Stimulated activated memory B cell treated with anti-CD40 and anti-IgM and Interleukin-4, amounts not matched to agents 10 μg/mL and 1 μg/mL and 100 μg/mL, for 72 hours (primary cell): Measurements from ENCODE around the gene ZNF682.
"Not testable (repeated sequence)": the region's sequence is repeated elsewhere in the genome, so short reads cannot be mapped to it uniquely, and the experiment has no call there.

ENCODE experiments used
- ATAC-seq: fragments of 150-1000 bp; cut with Tn5 transposase; 2 replicates; pipeline ENCODE4 v1.10.0; 2021
- H3K27ac Mint-ChIP-seq: one replicate; pipeline ENCODE4 v1.8.0; 2022; ENCODE audit warnings: mild to moderate bottlenecking, mixed read lengths
- H3K27me3 Mint-ChIP-seq: one replicate; pipeline ENCODE4 v1.8.0; 2022; ENCODE audit warnings: mixed read lengths
- H3K36me3 Mint-ChIP-seq: one replicate; pipeline ENCODE4 v1.8.0; 2022; ENCODE audit warnings: mixed read lengths
- H3K4me1 Mint-ChIP-seq: one replicate; pipeline ENCODE4 v1.8.0; 2022; ENCODE audit warnings: mixed read lengths
- H3K4me3 Mint-ChIP-seq: one replicate; pipeline ENCODE4 v1.8.0; 2022; ENCODE audit warnings: mild to moderate bottlenecking, moderate library complexity, mixed read lengths
- H3K9me3 Mint-ChIP-seq: one replicate; pipeline ENCODE4 v1.8.0; 2022; ENCODE audit warnings: mixed read lengths

ZNF682 gene

DNA sequence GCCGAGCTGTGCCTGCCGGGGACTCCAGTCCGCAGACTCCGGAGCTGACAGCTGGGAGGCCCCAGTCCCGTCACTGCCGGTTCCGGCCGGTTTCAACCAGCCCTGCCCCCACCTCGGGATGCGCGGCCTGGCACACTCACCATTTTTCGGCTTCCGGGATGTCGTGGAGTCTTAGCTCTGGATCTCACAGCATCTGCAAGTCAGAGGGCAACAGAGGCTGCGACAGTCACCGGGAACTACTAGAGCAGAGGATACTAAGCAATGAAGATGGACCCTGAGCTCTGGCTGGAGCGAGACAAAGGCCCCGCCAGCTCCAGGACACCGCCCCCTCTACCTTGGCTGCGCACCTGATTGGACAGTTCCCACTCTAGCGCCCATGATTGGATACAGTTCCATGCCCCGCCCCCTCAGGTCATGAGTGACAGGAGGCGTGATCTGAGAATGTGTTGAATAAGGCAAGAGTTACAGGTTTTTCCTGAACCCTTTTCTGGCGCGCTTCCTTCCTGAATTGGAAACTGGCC, at the start of gene ZNF682:
Gene ZNF682, minus strand, starts transcription at position 303 of the 521 bp plus-strand sequence. Its CDS starts 160 bp downstream, at position 143.
- Mint-ChIP-seq H3K4me3 (peak within 1 kb of the TSS; percentile 99), H3K9me3 (no peaks in the 10 kb centered on the region), H3K27ac (peak within 1 kb of the TSS; percentile 97), H3K4me1 (peaks cover 7% of the 10 kb centered on the region), H3K36me3 (peaks cover 1% of the 10 kb centered on the region), H3K27me3 (no peaks in the 10 kb centered on the region)
- peak; percentile 100 for ATAC-seq

DNA sequence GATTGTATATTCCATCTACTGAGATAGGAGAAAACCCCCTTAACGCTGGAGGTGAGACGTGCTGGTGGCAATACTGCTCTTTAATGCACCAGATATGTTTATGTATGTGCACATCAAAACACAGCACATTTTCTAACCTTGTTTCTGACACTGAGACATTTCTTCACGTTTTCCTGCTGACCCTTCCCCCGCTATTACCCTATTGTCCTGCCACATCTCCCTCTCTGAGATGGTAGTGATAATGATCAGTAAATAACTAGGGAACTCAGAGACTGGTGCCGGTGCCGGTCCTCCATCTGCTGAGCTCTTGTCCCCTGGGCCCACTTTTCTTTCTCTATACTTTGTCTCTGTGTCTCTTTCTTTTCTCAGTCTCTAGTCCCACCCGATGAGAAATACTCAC, 43.6 kb upstream of the ZNF682 start:
- H3K27ac Mint-ChIP-seq, ATAC-seq, H3K27me3 Mint-ChIP-seq, H3K9me3 Mint-ChIP-seq, H3K4me3 Mint-ChIP-seq: not testable (repeated sequence)
- Mint-ChIP-seq H3K4me1 (peaks cover 13% of the 10 kb centered on the region), H3K36me3 (peaks cover 38% of the 10 kb centered on the region)

DNA sequence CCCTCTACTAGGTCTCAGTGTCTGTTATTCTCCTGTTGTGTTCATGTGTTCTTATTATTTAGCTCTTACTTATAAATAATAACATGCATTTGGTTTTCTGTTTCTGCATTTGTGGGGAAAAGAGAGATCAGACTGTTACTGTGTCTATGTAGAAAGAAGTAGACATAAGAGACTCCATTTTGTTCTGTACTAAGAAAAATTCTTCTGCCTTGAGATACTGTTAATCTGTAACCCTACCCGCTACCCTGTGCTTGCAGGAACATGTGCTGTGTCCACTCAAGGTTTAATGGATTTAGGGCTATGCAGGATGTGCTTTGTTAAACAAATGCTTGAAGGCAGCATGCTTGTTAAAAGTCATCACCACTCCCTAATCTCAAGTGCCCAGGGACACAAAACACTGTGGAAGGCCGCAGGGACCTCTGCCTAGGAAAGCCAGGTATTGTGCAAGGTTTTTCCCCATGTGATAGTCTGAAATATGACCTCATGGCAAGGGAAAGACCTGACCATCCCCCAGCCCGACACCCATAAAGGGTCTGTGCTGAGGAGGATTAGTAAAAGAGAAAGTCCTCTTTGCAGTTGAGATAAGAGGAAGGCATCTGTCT, 43.0 kb upstream of the ZNF682 start:
- H3K27me3 Mint-ChIP-seq, H3K4me3 Mint-ChIP-seq, ATAC-seq, H3K27ac Mint-ChIP-seq, H3K9me3 Mint-ChIP-seq: not testable (repeated sequence)
- H3K36me3 Mint-ChIP-seq, result peaks cover 33% of the 10 kb centered on the region
- peaks cover 18% of the 10 kb centered on the region for H3K4me1 Mint-ChIP-seq

DNA sequence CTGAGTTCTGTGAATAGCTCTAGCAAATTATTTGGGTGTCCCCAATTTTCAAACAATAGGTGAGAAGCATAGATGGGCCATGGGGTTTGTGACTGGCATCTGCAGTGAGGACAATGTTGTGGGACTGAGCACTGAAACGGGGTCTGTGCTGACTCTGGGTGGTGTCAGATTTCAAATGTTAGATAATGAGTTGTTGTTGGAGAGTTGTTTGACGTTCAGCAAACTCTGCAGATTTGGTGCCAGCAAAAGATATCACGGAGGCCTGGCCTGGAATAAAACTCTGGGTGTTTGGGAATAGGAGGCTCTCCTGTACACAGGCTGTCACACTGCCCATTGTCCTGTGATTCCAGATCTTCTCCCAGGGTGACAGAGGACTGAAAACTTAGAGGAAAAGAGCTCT, 41.4 kb upstream of the ZNF682 start:
- Mint-ChIP-seq H3K4me1 (peaks cover 18% of the 10 kb centered on the region), H3K36me3 (peaks cover 32% of the 10 kb centered on the region), H3K9me3 (peaks cover 3% of the 10 kb centered on the region), H3K4me3 (no peak overlapping the region), H3K27me3 (no peaks in the 10 kb centered on the region), H3K27ac (no peak overlapping the region)
- no peak for ATAC-seq

DNA sequence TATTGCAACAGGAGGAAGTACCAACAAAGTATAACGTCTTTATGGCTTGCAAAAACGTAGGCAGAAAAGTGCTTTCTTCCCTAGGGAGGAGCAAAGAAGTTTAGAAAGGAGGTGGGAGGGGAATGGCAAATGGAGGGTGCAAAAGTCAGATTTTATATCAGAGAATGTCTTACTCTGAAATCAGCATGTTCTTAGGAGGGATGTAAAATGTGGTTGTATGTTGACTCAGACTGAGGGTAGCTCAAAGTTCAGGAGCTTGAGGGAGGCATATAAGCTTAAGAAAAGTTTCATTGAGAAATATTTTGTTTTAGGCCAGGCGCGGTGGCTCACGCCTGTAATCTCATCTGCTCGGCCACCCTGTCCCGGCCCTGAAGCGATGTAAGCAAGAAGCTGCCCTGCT, 40.2 kb upstream of the ZNF682 start:
- no peak overlapping the region for H3K4me3 Mint-ChIP-seq
- peaks cover 3% of the 10 kb centered on the region for H3K9me3 Mint-ChIP-seq
- H3K27me3 Mint-ChIP-seq, result no peaks in the 10 kb centered on the region
- no peak for ATAC-seq
- H3K36me3 Mint-ChIP-seq, result peaks cover 32% of the 10 kb centered on the region
- H3K27ac Mint-ChIP-seq, result no peak overlapping the region
- H3K4me1 Mint-ChIP-seq, result peaks cover 18% of the 10 kb centered on the region

DNA sequence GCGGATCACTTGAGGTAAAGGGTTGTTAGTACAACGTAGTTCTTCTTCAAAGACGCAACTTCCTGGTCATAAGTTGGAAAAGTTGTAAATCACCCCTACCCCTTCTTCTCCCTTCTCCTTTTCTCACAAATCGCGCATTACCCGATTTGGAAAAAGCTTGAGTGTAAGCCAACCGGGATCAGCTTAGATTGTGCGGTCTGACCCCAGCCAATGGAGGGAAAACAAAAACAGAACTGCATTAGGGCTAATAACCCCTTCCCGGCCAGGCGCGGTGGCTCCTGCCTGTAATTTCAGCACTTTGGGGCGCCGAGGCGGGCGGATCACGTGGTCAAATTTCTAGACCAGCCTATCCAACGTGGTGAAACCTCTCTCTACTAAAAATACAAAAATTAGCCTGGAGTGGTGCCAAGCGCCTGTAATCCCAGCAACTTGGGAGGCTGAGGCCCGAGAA, 39.3 kb upstream of the ZNF682 start:
- no peaks in the 10 kb centered on the region for H3K27me3 Mint-ChIP-seq

DNA sequence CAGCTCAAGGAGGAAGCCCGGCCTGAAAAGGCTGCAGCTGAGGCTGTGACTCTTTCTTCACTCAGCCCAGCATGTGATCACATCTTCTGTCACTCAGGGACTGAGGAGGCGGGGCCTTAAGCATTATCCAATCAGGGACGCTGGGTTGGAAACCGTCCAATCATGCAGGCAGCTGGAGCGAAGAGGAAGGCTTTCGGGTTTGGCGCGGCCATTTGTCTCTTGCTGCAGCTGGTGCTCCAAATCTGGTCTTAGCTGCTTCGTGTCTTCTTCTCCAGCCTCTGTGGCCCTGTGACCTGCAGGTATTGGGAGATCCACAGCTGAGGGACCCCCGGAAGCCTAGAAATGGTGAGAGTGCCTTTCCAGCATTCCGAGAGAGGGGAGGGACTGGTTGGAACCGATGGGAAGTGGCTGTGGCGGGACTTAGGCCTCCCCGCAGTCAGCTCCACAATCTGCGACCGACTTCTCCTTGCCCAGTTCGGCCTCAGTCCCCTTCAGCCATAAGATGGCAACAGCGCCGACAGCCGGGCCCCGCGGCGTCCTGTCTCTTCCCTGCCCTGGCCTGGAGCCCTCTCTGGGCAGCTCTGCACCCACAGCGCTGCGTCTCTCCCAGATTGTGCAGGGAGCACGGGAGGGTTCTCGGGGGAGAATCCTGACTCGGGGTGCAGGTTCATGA, 38.6 kb upstream of the ZNF682 start, which contains the start of gene ZNF90:
Gene ZNF90, plus strand, starts transcription at position 210 of the 673 bp plus-strand sequence. Its CDS starts 133 bp downstream, at position 343.
- Mint-ChIP-seq H3K27me3 (no peaks in the 10 kb centered on the region), H3K9me3 (peaks cover 3% of the 10 kb centered on the region), H3K36me3 (peaks cover 21% of the 10 kb centered on the region), H3K4me3 (peak within 1 kb of the TSS; percentile 97), H3K27ac (peak within 1 kb of the TSS; percentile 80), H3K4me1 (peaks cover 18% of the 10 kb centered on the region)
- ATAC-seq, result peak; percentile 97

More for the DNA sequence above, 39.3 kb upstream of the ZNF682 start:
- Mint-ChIP-seq H3K4me3 (peak overlapping the region; percentile 97), H3K36me3 (peaks cover 28% of the 10 kb centered on the region), H3K27ac (peak overlapping the region; percentile 80), H3K9me3 (peaks cover 3% of the 10 kb centered on the region), H3K4me1 (peaks cover 18% of the 10 kb centered on the region)
- ATAC-seq, result no peak

DNA sequence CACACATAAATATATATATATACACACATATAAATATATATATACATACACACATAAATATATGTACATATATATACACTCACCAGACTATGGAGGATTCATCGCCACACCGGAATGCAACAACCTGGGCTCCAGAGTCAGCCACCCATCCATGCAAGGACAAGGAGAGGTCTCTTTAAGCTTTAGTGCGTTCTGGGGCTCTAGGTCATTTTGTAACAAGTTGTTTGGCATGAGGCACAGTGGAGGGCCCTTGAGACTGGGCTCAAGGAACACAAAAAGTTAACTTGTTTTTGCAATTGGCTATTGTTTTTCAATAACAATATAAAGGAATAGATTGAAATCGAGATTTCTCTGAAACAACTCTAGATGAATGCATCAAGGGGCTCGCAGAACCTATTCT, 33.6 kb upstream of the ZNF682 start:
- ATAC-seq, result no peak
- Mint-ChIP-seq H3K4me1 (peaks cover 5% of the 10 kb centered on the region), H3K36me3 (peaks cover 5% of the 10 kb centered on the region), H3K9me3 (peaks cover 7% of the 10 kb centered on the region), H3K4me3 (no peak overlapping the region), H3K27me3 (peaks cover 13% of the 10 kb centered on the region), H3K27ac (no peak overlapping the region)

DNA sequence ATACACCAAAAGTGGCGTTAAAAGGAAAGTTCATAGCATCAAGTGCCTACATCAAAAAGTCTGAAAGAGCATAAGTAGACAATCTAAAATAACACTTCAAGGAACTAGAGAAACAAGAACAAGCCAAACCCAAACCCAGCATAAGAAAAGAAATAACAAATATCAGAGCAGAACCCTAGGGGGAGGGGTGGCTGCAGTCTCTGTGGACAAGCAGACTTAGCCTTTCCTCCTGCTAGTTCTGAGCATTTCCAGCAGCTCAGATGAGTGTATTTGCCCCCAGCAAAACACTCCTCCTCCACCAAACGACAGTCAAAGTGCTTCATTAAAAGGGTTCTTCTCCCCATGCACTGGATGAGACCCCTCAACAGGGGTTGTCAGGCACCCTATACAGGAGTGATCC, 31.4 kb upstream of the ZNF682 start:
- Mint-ChIP-seq H3K4me3 (no peak overlapping the region), H3K36me3 (peaks cover 5% of the 10 kb centered on the region), H3K4me1 (no peaks in the 10 kb centered on the region), H3K9me3 (peaks cover 9% of the 10 kb centered on the region), H3K27me3 (peaks cover 30% of the 10 kb centered on the region), H3K27ac (no peak overlapping the region)
- ATAC-seq, result no peak

DNA sequence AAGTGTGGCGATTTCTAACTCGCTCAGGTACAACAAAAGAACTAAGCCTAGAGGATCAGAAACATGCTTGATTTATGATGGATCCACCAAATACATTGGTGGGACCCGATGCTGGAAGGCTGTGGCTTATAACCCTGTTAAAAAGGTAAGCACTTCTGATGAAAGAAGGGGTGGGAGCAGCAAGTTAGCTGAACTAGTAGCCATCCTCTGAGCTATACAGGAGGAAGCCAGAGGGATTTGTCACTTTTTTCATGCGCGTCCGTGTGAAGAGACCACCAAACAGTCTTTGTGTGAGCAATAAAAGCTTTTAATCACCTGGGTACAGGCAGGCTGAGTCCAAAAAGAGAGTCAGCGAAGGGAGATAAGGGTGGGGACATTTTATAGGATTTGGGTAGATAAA, 29.3 kb upstream of the ZNF682 start:
- H3K4me1 Mint-ChIP-seq, H3K4me3 Mint-ChIP-seq, H3K36me3 Mint-ChIP-seq, H3K27ac Mint-ChIP-seq, ATAC-seq, H3K9me3 Mint-ChIP-seq: not testable (repeated sequence)
- H3K27me3 Mint-ChIP-seq, result peaks cover 30% of the 10 kb centered on the region

DNA sequence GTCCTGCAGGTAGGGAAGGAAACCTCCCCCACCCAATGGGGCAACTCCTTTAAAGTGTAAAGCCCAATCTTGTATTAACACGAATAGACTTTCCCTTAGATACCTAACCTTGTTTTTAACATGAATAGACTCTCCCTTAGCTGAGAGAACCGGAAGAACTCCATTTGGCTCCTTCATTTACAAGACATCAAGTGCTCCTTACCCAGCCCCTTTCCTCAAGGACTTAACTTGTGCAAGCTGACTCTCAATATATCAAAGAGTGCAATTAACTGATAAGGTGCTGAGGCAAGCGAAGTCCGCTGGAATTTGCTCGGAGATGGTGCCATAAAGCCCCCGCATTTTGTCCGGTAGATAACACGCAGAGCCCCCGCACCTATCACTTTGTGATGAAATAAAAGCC, 28.6 kb upstream of the ZNF682 start:
- Mint-ChIP-seq H3K4me1 (no peaks in the 10 kb centered on the region), H3K4me3 (no peak overlapping the region), H3K27ac (no peak overlapping the region), H3K36me3 (peaks cover 5% of the 10 kb centered on the region), H3K9me3 (peaks cover 9% of the 10 kb centered on the region), H3K27me3 (peaks cover 30% of the 10 kb centered on the region)
- no peak for ATAC-seq

DNA sequence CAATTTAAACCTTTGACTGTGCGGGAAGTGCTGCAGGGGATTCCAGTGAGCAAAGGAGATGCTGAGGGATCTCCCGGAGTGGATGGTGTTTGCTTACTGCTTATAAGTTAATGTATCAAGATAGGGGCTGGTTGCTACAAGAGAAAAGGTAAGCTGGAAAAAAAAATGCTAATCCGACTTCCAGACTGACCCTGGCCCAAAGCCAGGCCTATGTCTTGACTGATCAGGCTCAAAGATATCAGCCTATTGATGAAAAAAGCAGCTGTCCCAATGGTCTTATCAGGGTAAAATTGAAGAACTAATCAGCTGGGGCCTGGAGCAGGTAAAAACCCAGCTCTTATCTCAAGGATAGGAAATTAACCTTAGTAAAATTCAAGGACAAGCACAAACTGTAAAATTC, 27.6 kb upstream of the ZNF682 start:
- peaks cover 9% of the 10 kb centered on the region for H3K9me3 Mint-ChIP-seq
- H3K4me1 Mint-ChIP-seq, result no peaks in the 10 kb centered on the region
- no peak overlapping the region for H3K27ac Mint-ChIP-seq
- H3K4me3 Mint-ChIP-seq, result no peak overlapping the region
- ATAC-seq, result no peak
- H3K36me3 Mint-ChIP-seq, result peaks cover 5% of the 10 kb centered on the region
- peaks cover 30% of the 10 kb centered on the region for H3K27me3 Mint-ChIP-seq

DNA sequence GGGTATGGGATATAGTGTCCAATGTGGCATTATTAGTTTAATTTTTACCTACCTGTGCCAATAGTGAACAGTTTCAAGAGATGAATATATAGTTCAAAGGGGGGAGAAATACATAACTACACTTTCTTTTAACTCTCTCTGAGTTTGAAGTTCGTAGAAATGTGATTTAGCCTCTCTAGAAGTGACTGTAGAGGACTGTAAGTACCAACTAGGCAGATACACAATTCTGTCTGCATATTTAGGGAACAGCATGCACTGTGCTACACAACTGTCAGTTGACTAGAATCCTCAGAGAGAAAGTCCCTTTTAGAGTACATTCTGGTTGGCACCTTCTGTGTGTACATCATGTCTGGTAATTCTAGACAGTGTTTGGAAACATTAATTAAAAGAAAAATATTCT, 21.0 kb upstream of the ZNF682 start:
- Mint-ChIP-seq H3K4me1 (no peaks in the 10 kb centered on the region), H3K9me3 (no peaks in the 10 kb centered on the region), H3K36me3 (no peaks in the 10 kb centered on the region), H3K4me3 (no peak overlapping the region), H3K27ac (no peak overlapping the region), H3K27me3 (no peaks in the 10 kb centered on the region)
- no peak for ATAC-seq

DNA sequence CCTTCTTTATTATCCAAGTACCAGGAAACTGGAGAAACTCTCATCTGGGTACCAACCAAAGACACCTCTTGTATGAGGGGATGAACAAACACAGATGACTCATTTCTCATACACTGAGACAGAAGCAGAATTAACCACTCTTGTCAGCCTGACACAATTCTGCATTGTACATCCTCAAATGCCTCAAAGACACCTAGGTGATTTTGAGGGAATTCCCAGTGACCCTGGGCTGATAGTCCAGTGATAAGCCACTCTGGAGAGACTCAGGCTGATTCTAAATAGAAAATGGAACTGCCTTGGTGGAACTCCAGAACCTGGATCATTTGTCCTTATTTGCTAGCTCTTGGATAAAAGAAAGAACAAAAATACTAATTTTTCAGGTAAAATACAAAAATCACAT, 19.4 kb upstream of the ZNF682 start:
- not testable (repeated sequence) for H3K4me1 Mint-ChIP-seq, ATAC-seq, H3K4me3 Mint-ChIP-seq, H3K27ac Mint-ChIP-seq, H3K27me3 Mint-ChIP-seq, H3K36me3 Mint-ChIP-seq, H3K9me3 Mint-ChIP-seq

DNA sequence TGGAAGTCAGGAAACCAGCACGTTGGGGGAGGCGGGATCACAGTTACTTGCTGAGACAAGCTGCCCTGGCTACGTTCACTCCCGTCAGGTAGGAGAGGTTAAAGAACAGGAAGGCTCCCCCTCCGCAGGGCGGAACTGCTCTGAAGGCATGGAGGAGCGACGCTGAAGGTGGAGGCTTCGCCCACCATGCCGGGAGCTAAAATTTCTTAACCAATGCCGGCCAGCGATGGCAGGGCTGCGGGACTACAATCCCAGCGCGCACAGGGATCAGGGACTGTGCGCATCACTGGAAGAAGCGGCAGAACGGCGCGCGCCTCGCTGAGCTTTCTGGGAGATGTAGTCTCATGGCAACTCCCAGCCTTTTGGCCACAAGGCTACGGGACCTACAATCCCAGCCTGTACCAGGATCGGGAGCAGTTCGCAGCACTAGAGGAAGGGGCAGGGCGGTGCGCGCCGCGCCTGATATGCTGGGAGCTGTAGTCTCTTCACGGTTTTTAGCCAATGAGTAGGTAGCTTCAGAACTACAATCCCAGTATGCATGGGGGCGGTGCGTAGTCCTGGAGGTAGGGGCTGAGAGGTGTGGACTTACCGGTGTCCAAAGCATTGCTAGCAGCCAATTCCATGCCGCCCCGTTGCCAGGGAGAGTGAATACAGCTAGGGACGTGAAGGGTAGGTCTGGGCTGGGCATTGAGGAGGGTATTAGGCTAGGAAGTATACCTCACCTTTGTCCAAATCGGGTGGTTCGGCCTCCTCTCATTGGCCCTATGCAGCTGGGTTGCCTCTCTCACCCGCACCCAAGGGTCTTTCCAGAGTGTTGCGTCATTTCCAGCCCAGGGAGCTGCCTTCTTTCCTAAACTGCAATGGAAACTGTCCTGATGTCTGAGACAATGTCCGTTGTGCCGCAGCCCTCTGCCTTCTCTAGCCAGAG, 12.8 kb upstream of the ZNF682 start:
- H3K4me3 Mint-ChIP-seq, result peak overlapping the region; percentile 97
- H3K27me3 Mint-ChIP-seq, result no peaks in the 10 kb centered on the region
- H3K27ac Mint-ChIP-seq, result peak overlapping the region; percentile 85
- ATAC-seq, result peak; percentile 96
- H3K4me1 Mint-ChIP-seq, result peaks cover 13% of the 10 kb centered on the region
- peaks cover 5% of the 10 kb centered on the region for H3K9me3 Mint-ChIP-seq
- H3K36me3 Mint-ChIP-seq, result no peaks in the 10 kb centered on the region
